AG04450 (cell line): ENCODE data around the gene PHLDA3. TPM values are rescaled to one million over a fixed set of nuclear protein-coding genes. Genes with fewer than 3 reads are reported as not detected.

ENCODE experiments used
- CTCF ChIA-PET: fragments of 300-600, 350-600 bp; formaldehyde crosslinking; extraction: SDS; loops from one replicate; lab custom pipeline; 2022; ENCODE audit warnings: antibody characterized with exemption, inconsistent platforms; lab: Charles Lee
- POLR2A ChIA-PET: fragments of 350-600 bp; formaldehyde crosslinking; extraction: SDS; loops from one replicate; lab custom pipeline; 2021; ENCODE audit warnings: antibody characterized with exemption, inconsistent platforms; lab: Yijun Ruan, JAX
- DNase-seq: peaks from one replicate; pipeline ENCODE4 v3.0.0-alpha.2; 2011; ENCODE audit warnings: low read depth, low spot score
- H3K27ac ChIP-seq: one replicate; pipeline ENCODE4 v1.5.1; 2012; ENCODE audit warnings: low read depth, low read length, control low read depth
- H3K27me3 ChIP-seq: one replicate; pipeline ENCODE4 v1.6.0; 2012; ENCODE audit warnings: low read length; ENCODE audit not compliant: control insufficient read depth, insufficient read depth
- H3K4me3 ChIP-seq: 2 replicates; pipeline ENCODE4 v1.5.1; 2011; ENCODE audit warnings: mild to moderate bottlenecking, low read depth, low read length, control low read depth
- H3K9me3 ChIP-seq: 2 replicates; pipeline ENCODE4 v1.5.1; 2012; ENCODE audit warnings: low read length; ENCODE audit not compliant: control insufficient read depth, insufficient read depth
- CTCF ChIP-seq: IDR thresholded peaks from 2 replicates; pipeline ENCODE4 v1.5.1; 2011; ENCODE audit warnings: low read depth, low read length, control low read depth, inconsistent platforms
- polyA plus RNA-seq: library from polyadenylated mRNA; depleted of rRNA; stranded (reverse); fragments of >200 nt; gene quantifications from 2 replicates; pipeline ENCODE4 v1.2.3, GENCODE V29; 2011

The PHLDA3 gene
- polyA plus RNA-seq, 1 experiment: 58.9 TPM

GRCh38 chr1:201505503-201505890 is 36.5 kb upstream of the PHLDA3 start:
- ChIA-PET POLR2A (interaction anchor here (0.5 to 4.3 kb wide), 6 partner anchors 11 to 46 kb away, joined by 3 to 66 read pairs (median 6); partner anchors contain the start of gene PHLDA3), CTCF (interaction anchor here (0.8 to 1.1 kb wide), 3 partner anchors 9 to 70 kb away, joined by 3 to 4 read pairs (median 4); no protein-coding TSS in a partner anchor)

DNA sequence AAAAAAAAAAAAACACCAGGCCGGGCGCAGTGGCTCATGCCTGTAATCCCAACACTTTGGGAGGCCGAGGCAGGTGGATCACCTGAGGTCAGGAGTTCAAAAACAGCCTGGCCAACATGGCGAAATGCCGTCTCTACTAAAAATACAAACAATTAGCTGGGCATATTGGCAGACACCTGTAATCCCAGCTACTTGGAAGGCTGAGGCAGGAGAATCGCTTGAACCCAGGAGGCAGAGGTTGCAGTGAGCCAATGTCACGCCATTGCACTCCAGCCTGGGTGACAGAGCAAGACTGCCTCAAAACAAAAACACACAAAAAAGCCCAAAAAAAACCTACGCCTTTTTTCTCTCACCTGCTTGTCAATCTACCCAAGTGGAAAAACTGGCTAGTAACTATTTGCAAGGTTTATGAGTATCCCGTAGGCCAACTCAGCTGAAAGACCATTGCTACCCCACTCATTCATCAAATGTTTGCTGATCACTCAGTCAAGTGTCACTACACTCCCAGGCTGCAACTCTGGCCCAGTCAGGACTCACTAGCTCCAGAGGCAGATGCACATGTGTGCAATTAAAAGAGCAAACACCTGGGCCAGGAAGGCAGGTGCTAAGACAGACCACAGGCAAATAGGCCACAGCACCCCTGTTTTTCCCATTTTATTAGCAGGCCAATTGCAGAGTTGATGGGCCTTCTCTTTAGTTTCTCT is 36.0 kb upstream of the PHLDA3 start:
- ChIA-PET POLR2A (interaction anchor here (0.9 to 4.3 kb wide), 7 partner anchors 8 to 44 kb away, joined by 4 to 66 read pairs (median 10); partner anchors contain the start of gene PHLDA3), CTCF (interaction anchor here (1.0 to 4.1 kb wide), 4 partner anchors 8 to 69 kb away, joined by 4 to 66 read pairs (median 22); no protein-coding TSS in a partner anchor)
- H3K9me3 ChIP-seq: no peaks in the 10 kb centered on the region; the same call in 1 of the 2 replicates
- H3K27me3 ChIP-seq: no peaks in the 10 kb centered on the region
- TF ChIP-seq CTCF: no peak
- peak overlapping the region; percentile 85 for H3K4me3 ChIP-seq
- peak overlapping the region; percentile 99 for H3K27ac ChIP-seq
- no peak for DNase-seq

More at GRCh38 chr1:201505503-201505890, 36.5 kb upstream of the PHLDA3 start:
- H3K9me3 ChIP-seq: no peaks in the 10 kb centered on the region; the same call in 1 of the 2 replicates
- no peak for DNase-seq
- TF ChIP-seq CTCF: no peak
- peak overlapping the region; percentile 85 for H3K4me3 ChIP-seq
- H3K27me3 ChIP-seq: no peaks in the 10 kb centered on the region
- peak overlapping the region; percentile 99 for H3K27ac ChIP-seq

DNA sequence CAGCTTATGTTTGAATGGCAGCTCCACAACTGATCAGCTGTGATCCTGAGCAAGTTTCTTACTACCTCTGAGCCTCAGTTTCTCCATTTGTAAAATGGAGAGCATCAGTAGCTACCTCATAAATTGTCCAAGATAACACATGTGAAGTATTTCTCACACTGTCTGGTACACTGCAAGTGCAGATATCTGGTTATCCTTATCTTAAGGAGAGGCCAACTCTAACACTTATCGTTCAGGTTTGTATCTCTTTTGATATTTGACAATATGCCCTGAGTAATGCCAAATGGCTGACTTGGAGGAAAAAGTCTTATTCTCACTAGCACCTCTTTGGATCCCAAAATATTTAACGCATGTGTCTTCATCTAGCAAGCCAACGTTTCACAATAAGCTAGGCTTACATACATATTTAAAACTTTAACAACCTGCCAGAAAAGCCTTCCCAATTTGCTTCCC is 35.2 kb upstream of the PHLDA3 start:
- Histone ChIP-seq H3K4me3 (peak overlapping the region; percentile 85), H3K9me3 (no peaks in the 10 kb centered on the region; the same call in 1 of the 2 replicates), H3K27ac (peak overlapping the region; percentile 99), H3K27me3 (no peaks in the 10 kb centered on the region)
- CTCF ChIA-PET: interaction anchor here (1.0 to 4.1 kb wide), 4 partner anchors 9 to 68 kb away, joined by 3 to 66 read pairs (median 22); no protein-coding TSS in a partner anchor
- POLR2A ChIA-PET: interaction anchor here (1.0 to 4.3 kb wide), 8 partner anchors 8 to 137 kb away, joined by 3 to 66 read pairs (median 16); partner anchors contain the start of gene PHLDA3
- no peak for TF ChIP-seq CTCF
- no peak for DNase-seq

DNA sequence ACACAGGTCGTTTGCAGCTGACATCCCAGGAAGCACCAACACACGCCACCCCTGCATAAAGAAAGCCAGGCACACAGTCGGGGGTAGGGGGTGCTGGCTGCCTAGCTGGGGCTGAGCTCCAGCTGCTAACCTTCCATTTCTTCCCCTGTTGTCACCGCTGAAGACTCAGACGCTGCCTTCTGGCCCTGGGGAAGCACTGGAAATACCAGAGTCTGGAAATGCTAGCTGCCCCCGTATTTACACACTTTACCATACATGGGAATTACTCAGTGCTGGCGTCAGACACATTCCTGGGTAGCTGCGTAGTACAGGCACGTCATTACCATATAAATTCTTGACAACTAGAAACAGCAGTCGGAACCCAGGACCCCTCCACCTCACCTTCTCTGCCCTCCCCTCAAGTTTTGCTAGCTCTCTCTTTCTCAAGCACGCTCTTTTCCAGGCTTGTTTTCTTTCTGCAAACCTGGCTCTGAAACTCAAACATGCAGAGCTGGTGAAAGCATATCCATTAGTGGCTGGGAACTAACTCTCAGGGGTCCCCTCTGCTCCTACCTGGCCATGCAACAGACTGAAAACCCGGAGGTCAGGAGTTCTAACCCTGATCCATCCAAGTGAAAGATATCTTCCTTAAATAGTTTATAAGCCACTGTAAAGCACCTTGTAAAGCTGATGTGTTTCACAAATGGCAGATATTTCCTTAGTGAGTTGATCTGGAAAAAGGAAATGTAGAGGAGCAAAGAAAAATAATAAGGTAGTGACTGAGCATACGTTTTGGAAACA is 34.6 kb upstream of the PHLDA3 start:
- H3K9me3 ChIP-seq: no peaks in the 10 kb centered on the region; the same call in 1 of the 2 replicates
- peak overlapping the region; percentile 99 for H3K27ac ChIP-seq
- TF ChIP-seq CTCF: peak; percentile 13; the same call in 1 of the 2 replicates
- H3K27me3 ChIP-seq: no peaks in the 10 kb centered on the region
- CTCF ChIA-PET: interaction anchor here (1.0 to 4.1 kb wide), 6 partner anchors 9 to 68 kb away, joined by 3 to 66 read pairs (median 11); no protein-coding TSS in a partner anchor
- peak; percentile 98 for DNase-seq
- POLR2A ChIA-PET: interaction anchor here (0.7 to 4.3 kb wide), 11 partner anchors 9 to 137 kb away, joined by 3 to 66 read pairs (median 14); partner anchors contain the start of gene PHLDA3
- peak overlapping the region; percentile 85 for H3K4me3 ChIP-seq
